Keratinocyte (primary cell): ENCODE data around the gene SLC2A4RG. TPM values are rescaled to one million over a fixed set of nuclear protein-coding genes. Genes with fewer than 3 reads are reported as not detected.

Source experiments
- DNase-seq: peaks from one replicate; pipeline ENCODE4 v3.0.0-alpha.2; 2011; ENCODE audit warnings: low read depth, missing footprints, low spot score
- FAIRE-seq: peaks from 2 replicates; lab custom pipeline; 2011; peaks lifted over from hg19 to GRCh38; lab: Jason Lieb, UNC
- H2AFZ ChIP-seq: 2 replicates; pipeline ENCODE4 v1.6.0; 2012; ENCODE audit warnings: low read length, control low read depth, inconsistent platforms; ENCODE audit not compliant: control insufficient read depth
- H3K27ac ChIP-seq: 2 replicates; pipeline ENCODE4 v1.5.1; 2011; ENCODE audit warnings: low read length; ENCODE audit not compliant: control insufficient read depth, insufficient read depth
- H3K27me3 ChIP-seq: 3 replicates; pipeline ENCODE4 v1.6.0; 2011; ENCODE audit warnings: low read length; ENCODE audit not compliant: control insufficient read depth, insufficient read depth; ENCODE audit errors: extremely low read depth
- H3K36me3 ChIP-seq, 2 experiments: 2 replicates in 1 of 2; 3 replicates in 1 of 2; pipeline ENCODE4 v1.5.1; 2011; ENCODE audit warnings: low read length in 2 of 2, mild to moderate bottlenecking in 1 of 2; ENCODE audit not compliant: control insufficient read depth in 2 of 2, insufficient read depth in 2 of 2; ENCODE audit errors: extremely low read depth in 1 of 2
- H3K4me1 ChIP-seq: 3 replicates; pipeline ENCODE4 v1.5.1; 2011; ENCODE audit warnings: low read length; ENCODE audit not compliant: control insufficient read depth, insufficient read depth; ENCODE audit errors: extremely low read depth
- H3K4me2 ChIP-seq: 3 replicates; pipeline ENCODE4 v1.6.0; 2011; ENCODE audit warnings: low read depth, low read length; ENCODE audit not compliant: control insufficient read depth, insufficient read depth; ENCODE audit errors: extremely low read depth
- H3K4me3 ChIP-seq, 3 experiments: fragments of 200-600 bp in 1 of 3; sonication (generic) in 1 of 3; 2 replicates in 2 of 3; 3 replicates in 1 of 3; pipeline ENCODE4 v1.5.1; 2011 to 2016; ENCODE audit warnings: low read length in 3 of 3, mild to moderate bottlenecking in 3 of 3, control low read depth in 2 of 3, inconsistent platforms in 1 of 3, low read depth in 1 of 3, mixed read lengths in 1 of 3, mixed run types in 1 of 3, moderate library complexity in 1 of 3; ENCODE audit not compliant: control insufficient read depth in 2 of 3, insufficient read depth in 2 of 3; ENCODE audit errors: extremely low read depth in 1 of 3
- H3K79me2 ChIP-seq: 2 replicates; pipeline ENCODE4 v1.6.0; 2012; ENCODE audit warnings: low read length; ENCODE audit not compliant: control insufficient read depth, insufficient read depth
- H3K9ac ChIP-seq: 3 replicates; pipeline ENCODE4 v1.6.0; 2011; ENCODE audit warnings: low read length; ENCODE audit not compliant: control insufficient read depth, insufficient read depth; ENCODE audit errors: extremely low read depth
- H3K9me1 ChIP-seq: 3 replicates; pipeline ENCODE4 v1.6.0; 2011; ENCODE audit warnings: low read length; ENCODE audit not compliant: control insufficient read depth, insufficient read depth; ENCODE audit errors: extremely low read depth
- H3K9me3 ChIP-seq: 2 replicates; pipeline ENCODE4 v1.5.1; 2012; ENCODE audit warnings: low read depth, low read length; ENCODE audit not compliant: control insufficient read depth
- H4K20me1 ChIP-seq: 3 replicates; pipeline ENCODE4 v1.6.0; 2011; ENCODE audit warnings: low read length; ENCODE audit not compliant: control insufficient read depth, insufficient read depth; ENCODE audit errors: extremely low read depth
- EZH2 ChIP-seq: IDR thresholded peaks from one replicate; pipeline ENCODE4 v1.6.1; 2012; ENCODE audit warnings: inconsistent platforms, mild to moderate bottlenecking, low read length, moderate library complexity
- dilution Hi-C: fragments of 300-500 bp; cut with MboI; formaldehyde crosslinking; loops from one replicate; pipeline ENCODE4 v1.7.0; 2020; ENCODE audit warnings: low sequenced_read_pairs; ENCODE audit not compliant: extremely low pct_ligation_motif_present
- polyA plus RNA-seq, 5 experiments: library from polyadenylated mRNA; depleted of rRNA in 3 of 5; stranded (reverse) in 3 of 5; stranded (forward) in 1 of 5; unstranded in 1 of 5; fragments of >200 nt; gene quantifications; 1 replicate in 1 of 5; 2 replicates in 3 of 5; 3 replicates in 1 of 5; pipeline versions ENCODE4 v1.2.1 to v1.2.3, GENCODE V29; 2011 to 2012; ENCODE audit warnings: missing spikeins in 2 of 5, low read depth in 1 of 5, low replicate concordance in 1 of 5
- TF ChIP-seq, protein P1 (sequence below), 3 experiments: IDR thresholded peaks in 1 of 3; conservative IDR thresholded peaks in 1 of 3; optimal IDR thresholded peaks in 1 of 3; 2 replicates in 2 of 3; 3 replicates in 1 of 3; pipeline versions ENCODE3 to v1.5.1; 2011; ENCODE audit warnings: low read length in 3 of 3, mild to moderate bottlenecking in 3 of 3, moderate library complexity in 2 of 3, control low read depth in 1 of 3, inconsistent platforms in 1 of 3; ENCODE audit not compliant: insufficient read depth in 2 of 3; ENCODE audit errors: extremely low read depth in 1 of 3

Gene SLC2A4RG
- polyA plus RNA-seq, 1 donor (not counting 4 experiments of a cell fraction or from before 2014, with no cell fraction given), result 23.5 TPM

DNA sequence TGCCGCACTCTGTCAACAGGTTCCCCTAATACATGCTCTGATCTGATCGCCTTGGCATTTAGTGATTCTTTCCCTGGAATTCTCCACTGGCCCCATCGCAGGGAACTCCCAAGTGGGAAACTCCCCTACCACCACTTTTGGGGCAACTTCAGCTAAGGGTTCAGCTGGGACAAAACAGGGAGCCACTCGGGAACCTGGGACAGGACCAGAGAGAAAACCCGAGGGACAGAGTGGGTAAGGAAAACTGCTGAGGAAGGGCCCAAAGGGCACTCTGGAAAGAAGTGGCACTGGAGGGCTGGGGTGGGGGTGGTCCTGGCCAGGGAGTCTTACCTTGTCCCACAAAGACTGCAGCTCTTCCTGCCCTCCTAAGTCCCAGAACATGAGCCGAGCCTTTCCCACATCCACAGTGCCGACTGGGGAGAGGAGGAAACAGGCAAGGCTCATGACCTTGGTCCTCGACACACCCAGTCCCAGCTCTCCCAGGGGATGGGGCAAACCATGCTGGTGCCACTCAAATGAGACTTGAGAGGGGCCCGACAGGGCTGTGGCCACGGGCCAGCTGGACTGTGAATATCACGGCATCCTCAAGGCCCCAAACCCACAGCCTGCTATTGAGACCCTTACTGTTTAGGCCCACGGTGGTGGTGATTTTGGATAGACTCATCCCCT, 33.4 kb upstream of the SLC2A4RG start:
- H3K9ac ChIP-seq, result peak overlapping the region; percentile 85
- peaks cover 18 to 32% of the 10 kb centered on the region in 2 experiments for H3K36me3 ChIP-seq
- peaks cover 58% of the 10 kb centered on the region for H3K79me2 ChIP-seq
- no peak for FAIRE-seq
- dilution Hi-C loops, result no loop called here
- H3K4me2 ChIP-seq, result peak overlapping the region; percentile 75
- no peaks in the 10 kb centered on the region for H3K27me3 ChIP-seq
- peaks cover 21% of the 10 kb centered on the region for H3K4me1 ChIP-seq
- H3K4me3 ChIP-seq, result peak overlapping the region; percentile 77 to 81 (median 79)
- no peak overlapping the region for H2AFZ ChIP-seq
- H3K9me3 ChIP-seq, result no peaks in the 10 kb centered on the region
- peaks cover 4% of the 10 kb centered on the region for H4K20me1 ChIP-seq
- H3K27ac ChIP-seq, result peak overlapping the region; percentile 54
- no peaks in the 10 kb centered on the region for H3K9me1 ChIP-seq
- no peak for DNase-seq
- TF ChIP-seq, protein P1, sequence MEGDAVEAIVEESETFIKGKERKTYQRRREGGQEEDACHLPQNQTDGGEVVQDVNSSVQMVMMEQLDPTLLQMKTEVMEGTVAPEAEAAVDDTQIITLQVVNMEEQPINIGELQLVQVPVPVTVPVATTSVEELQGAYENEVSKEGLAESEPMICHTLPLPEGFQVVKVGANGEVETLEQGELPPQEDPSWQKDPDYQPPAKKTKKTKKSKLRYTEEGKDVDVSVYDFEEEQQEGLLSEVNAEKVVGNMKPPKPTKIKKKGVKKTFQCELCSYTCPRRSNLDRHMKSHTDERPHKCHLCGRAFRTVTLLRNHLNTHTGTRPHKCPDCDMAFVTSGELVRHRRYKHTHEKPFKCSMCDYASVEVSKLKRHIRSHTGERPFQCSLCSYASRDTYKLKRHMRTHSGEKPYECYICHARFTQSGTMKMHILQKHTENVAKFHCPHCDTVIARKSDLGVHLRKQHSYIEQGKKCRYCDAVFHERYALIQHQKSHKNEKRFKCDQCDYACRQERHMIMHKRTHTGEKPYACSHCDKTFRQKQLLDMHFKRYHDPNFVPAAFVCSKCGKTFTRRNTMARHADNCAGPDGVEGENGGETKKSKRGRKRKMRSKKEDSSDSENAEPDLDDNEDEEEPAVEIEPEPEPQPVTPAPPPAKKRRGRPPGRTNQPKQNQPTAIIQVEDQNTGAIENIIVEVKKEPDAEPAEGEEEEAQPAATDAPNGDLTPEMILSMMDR (optimal IDR thresholded peaks at IDR 0.05 in 1 of 3, IDR thresholded peaks at IDR 0.05 in 1 of 3, conservative IDR thresholded peaks at IDR 0.05 in 1 of 3; ENCODE audit: extremely low read depth in 1 of 3, insufficient read depth in 2 of 3, low read length in 3 of 3), result no peak
- TF ChIP-seq EZH2, result no peak

DNA sequence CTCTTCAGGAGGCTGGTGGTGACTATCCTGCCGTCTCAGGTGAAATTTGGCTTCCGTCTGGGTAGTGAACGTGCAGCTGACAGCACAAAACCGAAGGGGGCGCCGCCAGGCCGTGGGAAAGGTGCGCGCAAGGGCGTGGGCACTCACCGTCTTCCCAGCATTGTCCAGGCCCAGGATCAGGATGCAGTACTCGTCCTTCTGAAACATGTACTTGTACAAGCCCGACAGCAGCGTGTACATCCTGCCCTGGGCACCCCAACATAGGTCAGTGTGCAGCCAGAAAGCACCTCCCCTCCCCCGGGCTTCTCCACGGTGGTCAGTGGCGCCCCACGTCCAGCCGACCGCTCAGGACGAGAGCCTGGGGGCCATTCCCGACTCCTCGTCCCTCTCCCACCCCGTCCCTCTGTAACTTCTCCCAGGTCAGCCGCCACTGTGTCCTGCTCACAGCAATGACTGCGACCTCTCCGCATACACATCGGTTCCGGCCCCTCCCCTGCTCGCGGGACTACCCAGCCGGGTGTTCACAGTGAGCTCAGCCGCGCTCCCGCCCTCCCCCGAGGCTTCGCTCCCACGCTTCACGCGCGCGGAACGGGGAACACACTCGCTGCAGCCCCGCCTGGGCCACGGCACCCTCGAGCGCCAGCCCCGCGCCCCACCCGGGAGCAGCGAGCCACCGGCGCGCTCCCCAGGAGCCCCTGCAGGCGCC, 32.6 kb upstream of the SLC2A4RG start:
- DNase-seq (no peak), FAIRE-seq (no peak)
- Histone ChIP-seq H3K9me3 (no peaks in the 10 kb centered on the region), H2AFZ (no peak overlapping the region), H3K4me2 (peak overlapping the region; percentile 75), H3K79me2 (peaks cover 62% of the 10 kb centered on the region), H3K27ac (peak overlapping the region; percentile 54), H3K27me3 (no peaks in the 10 kb centered on the region), H3K4me1 (peaks cover 21% of the 10 kb centered on the region), H3K9me1 (no peaks in the 10 kb centered on the region), H3K9ac (peak overlapping the region; percentile 85), H3K36me3 (peaks cover 20 to 32% of the 10 kb centered on the region in 2 experiments), H3K4me3 (peak overlapping the region; percentile 77 to 81 (median 79)), H4K20me1 (peaks cover 4% of the 10 kb centered on the region)
- TF ChIP-seq, protein P1 (optimal IDR thresholded peaks at IDR 0.05 in 1 of 3, IDR thresholded peaks at IDR 0.05 in 1 of 3, conservative IDR thresholded peaks at IDR 0.05 in 1 of 3; ENCODE audit: extremely low read depth in 1 of 3, insufficient read depth in 2 of 3, low read length in 3 of 3), result peak; percentile 55 to 83 (median 74)
- TF ChIP-seq EZH2, result no peak
- dilution Hi-C loops, result no loop called here
